Effector memory CD8-positive, alpha-beta T cell (primary cell): ENCODE data around the gene IL22RA2.
A peak's percentile ranks its signal among the peaks of the same experiment; 100 is the strongest.
"Not testable (repeated sequence)": the region's sequence is repeated elsewhere in the genome, so short reads cannot be mapped to it uniquely, and the experiment has no call there.

Experiments used
- ATAC-seq: fragments of 150-1000 bp; cut with Tn5 transposase; replicated peaks from 2 replicates; pipeline ENCODE4 v1.10.0; 2021; ENCODE audit warnings: mild to moderate bottlenecking, moderate library complexity
- DNase-seq, 3 experiments: peaks; one replicate each; pipeline ENCODE4 v3.0.0; 2021
- H3K27ac Mint-ChIP-seq, 2 donors: one replicate each; pipeline ENCODE4 v1.8.0; 2022; ENCODE audit warnings: mild to moderate bottlenecking in 2 of 2, mixed read lengths in 2 of 2, moderate library complexity in 2 of 2
- H3K27me3 Mint-ChIP-seq, 2 donors: one replicate each; pipeline ENCODE4 v1.8.0; 2022; ENCODE audit warnings: mixed read lengths in 2 of 2
- H3K36me3 Mint-ChIP-seq: one replicate; pipeline ENCODE4 v1.8.0; 2022; ENCODE audit warnings: mild to moderate bottlenecking, moderate library complexity, mixed read lengths; ENCODE audit not compliant: insufficient read depth
- H3K4me1 Mint-ChIP-seq, 2 donors: one replicate each; pipeline ENCODE4 v1.8.0; 2022; ENCODE audit warnings: low read depth in 2 of 2, mixed read lengths in 2 of 2
- H3K4me3 Mint-ChIP-seq, 2 donors: one replicate each; pipeline ENCODE4 v1.8.0; 2022; ENCODE audit warnings: mild to moderate bottlenecking in 2 of 2, mixed read lengths in 2 of 2, moderate library complexity in 2 of 2
- H3K9me3 Mint-ChIP-seq, 2 donors: one replicate each; pipeline ENCODE4 v1.8.0; 2022; ENCODE audit warnings: mixed read lengths in 2 of 2
- total RNA-seq, 9 experiments: gene quantifications; one replicate each; lab custom pipeline; 2026; lab: John Stamatoyannopoulos, UW

IL22RA2 gene, protein sequence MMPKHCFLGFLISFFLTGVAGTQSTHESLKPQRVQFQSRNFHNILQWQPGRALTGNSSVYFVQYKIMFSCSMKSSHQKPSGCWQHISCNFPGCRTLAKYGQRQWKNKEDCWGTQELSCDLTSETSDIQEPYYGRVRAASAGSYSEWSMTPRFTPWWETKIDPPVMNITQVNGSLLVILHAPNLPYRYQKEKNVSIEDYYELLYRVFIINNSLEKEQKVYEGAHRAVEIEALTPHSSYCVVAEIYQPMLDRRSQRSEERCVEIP
- 0 to 0.06 (median 0) reads per million in 9 experiments for total RNA-seq

DNA sequence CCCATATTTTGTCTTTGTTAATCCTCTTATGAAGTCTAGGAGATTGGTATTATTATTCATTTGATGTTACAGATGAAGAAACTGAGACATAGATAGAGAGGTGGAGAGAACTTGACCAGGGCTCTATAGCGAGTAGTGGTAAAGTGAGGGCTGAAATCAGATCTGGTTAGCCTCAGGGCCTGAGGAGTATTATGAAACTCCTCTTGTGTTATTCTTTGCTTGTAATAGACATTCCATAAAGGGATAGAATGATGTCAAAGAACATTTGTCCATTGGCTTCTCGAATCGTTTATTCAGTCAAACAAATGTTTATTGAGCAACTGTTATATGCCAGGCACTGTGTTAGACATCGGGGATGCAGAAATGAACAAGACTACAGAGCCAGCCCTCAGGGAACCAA, at the start of gene IL22RA2:
TSS of gene IL22RA2 (minus strand) at position 144 of the 400 bp plus-strand sequence. CDS start 11,895 bp downstream, outside the sequence.
- Mint-ChIP-seq H3K4me1 (peaks cover 0 to 2% of the 10 kb centered on the region in 2 donors), H3K27ac (no peak within 1 kb of the TSS), H3K9me3 (no peaks in the 10 kb centered on the region), H3K36me3 (no peaks in the 10 kb centered on the region), H3K27me3 (peaks cover 0 to 2% of the 10 kb centered on the region in 2 donors), H3K4me3 (no peak within 1 kb of the TSS)
- ATAC-seq = no peak
- DNase-seq = no peak

DNA sequence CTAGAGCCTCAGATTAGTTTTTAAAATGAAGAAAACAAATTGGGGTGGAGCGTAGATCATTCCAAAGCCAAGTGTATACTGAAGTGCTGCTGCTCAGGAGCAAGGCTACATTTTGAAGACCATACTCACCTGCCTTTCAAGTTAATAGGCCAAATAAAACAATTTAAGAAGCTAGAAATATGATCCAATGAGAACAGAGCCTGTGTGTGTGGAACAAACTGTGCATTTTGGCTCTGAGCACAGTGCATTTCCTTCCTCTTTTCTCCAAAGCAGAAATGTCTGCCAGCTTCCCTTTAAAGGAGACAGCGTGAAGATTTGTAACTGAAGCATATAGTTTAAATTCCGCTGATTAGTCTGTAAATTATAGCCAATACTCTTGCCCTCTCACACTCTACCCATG, 48.9 kb upstream of the IL22RA2 start:
- H3K27ac Mint-ChIP-seq = no peak overlapping the region
- H3K4me3 Mint-ChIP-seq = no peak overlapping the region
- peaks cover 14% of the 10 kb centered on the region for H3K36me3 Mint-ChIP-seq
- no peaks in the 10 kb centered on the region for H3K9me3 Mint-ChIP-seq
- no peak for DNase-seq
- ATAC-seq = no peak
- H3K4me1 Mint-ChIP-seq = peaks cover 33 to 51% of the 10 kb centered on the region in 2 donors
- no peaks in the 10 kb centered on the region for H3K27me3 Mint-ChIP-seq

DNA sequence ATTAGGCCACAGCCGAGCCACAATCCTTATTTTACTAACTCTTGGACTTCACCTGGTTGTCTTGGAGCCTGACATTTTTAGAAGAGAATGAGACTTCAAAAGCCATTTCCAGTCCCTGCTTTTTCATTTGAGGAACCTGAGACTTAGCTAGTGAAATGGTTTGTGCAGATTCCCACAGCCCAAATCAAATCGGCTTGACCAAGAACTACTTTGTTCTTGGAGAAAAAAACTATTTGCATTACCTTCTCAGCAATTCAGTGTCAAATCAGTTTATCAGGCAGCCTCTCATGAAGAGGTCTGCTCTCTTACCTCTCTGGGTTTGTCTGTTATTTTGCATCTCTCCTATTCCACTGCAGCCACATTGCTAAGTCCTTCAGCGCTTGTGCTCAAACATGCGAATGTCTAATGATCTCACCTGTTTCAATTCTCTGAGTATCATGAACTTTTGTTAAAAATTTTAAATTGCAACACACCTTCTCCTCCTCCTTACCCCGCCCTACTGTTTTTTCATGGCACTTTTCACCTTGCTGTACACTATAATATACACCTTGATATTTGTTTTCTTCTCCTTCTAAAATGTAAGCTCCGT, 46.3 kb upstream of the IL22RA2 start:
- no peaks in the 10 kb centered on the region for H3K9me3 Mint-ChIP-seq
- H3K4me1 Mint-ChIP-seq = peaks cover 40 to 62% of the 10 kb centered on the region in 2 donors
- H3K27me3 Mint-ChIP-seq = no peaks in the 10 kb centered on the region
- peak overlapping the region; percentile 97 to 98 for H3K27ac Mint-ChIP-seq
- H3K36me3 Mint-ChIP-seq = peaks cover 19% of the 10 kb centered on the region
- no peak for DNase-seq
- peak overlapping the region; percentile 96 to 97 for H3K4me3 Mint-ChIP-seq
- ATAC-seq = no peak

DNA sequence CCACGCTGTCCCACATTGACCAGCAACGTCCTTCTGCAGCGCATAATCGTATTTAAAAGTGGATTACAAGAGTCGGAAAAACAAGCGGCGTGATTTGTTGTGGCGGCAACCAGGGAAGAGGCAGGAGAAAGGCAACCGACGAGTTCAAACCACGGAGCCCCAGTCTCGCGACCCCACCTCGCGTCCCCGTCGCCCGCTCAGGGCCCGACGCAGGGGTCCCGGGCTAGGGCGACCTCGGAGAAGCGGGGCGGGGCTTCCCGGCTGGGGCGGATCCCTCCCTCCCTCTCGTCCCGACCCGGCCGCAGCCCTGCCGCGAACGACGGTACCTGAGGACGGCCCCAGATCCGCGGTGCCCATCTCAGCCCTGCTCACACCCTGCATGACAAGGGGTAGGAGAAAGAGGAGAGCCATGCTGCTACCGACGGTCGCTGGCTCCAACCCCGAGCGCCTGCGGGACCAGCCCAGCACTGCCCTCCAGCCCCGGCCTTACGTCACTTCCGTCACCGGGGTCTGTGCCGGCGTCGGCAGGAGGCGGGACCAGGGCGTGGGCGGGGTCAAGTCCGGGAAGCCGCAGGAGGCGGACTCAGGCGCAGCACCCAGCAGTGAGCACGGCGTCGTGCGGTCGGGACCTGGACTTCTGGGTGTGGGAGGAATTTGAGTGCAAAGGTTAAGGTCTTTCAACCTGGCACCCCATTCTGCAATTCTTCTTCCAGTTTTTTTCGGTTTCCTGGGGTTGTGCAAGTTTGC, 45.6 kb upstream of the IL22RA2 start, which contains the start of gene IFNGR1:
TSS of gene IFNGR1 (minus strand) at position 469 of the 747 bp plus-strand sequence. CDS start at position 411, 58 bp downstream.
- peak; percentile 83 for ATAC-seq
- Mint-ChIP-seq H3K4me3 (peak within 1 kb of the TSS; percentile 96 to 97), H3K9me3 (no peaks in the 10 kb centered on the region), H3K27me3 (no peaks in the 10 kb centered on the region), H3K4me1 (peaks cover 42 to 62% of the 10 kb centered on the region in 2 donors), H3K27ac (peak within 1 kb of the TSS; percentile 97 to 98), H3K36me3 (peaks cover 17% of the 10 kb centered on the region)
- peak; percentile 95 for DNase-seq

DNA sequence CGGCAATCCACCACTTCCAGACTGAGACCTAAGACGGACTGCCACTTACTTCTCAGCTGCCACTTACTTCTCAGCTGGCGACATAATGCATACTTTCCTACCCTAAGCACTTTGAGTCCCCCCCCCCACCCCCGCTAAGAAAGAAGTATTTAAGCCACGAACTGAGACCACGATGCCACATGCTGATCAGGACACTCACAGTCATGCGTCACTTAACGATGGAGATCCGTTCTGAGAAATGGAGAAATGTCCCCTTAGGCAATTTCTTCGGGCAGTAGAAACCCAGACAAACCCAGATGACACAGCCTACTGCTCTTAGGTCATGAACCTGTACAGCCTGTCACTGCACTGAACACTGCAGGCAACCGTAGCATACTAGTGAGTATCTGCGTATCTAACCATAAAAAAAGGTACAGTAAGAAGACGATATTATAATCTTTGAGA, 45.1 kb upstream of the IL22RA2 start:
- Mint-ChIP-seq H3K27ac (peak overlapping the region; percentile 97 to 98), H3K9me3 (no peaks in the 10 kb centered on the region), H3K27me3 (no peaks in the 10 kb centered on the region), H3K4me3 (peak overlapping the region; percentile 96 to 97), H3K4me1 (peaks cover 44 to 62% of the 10 kb centered on the region in 2 donors), H3K36me3 (peaks cover 17% of the 10 kb centered on the region)
- peak; percentile 74 for ATAC-seq
- DNase-seq = peak; percentile 45 to 57 (median 51)

DNA sequence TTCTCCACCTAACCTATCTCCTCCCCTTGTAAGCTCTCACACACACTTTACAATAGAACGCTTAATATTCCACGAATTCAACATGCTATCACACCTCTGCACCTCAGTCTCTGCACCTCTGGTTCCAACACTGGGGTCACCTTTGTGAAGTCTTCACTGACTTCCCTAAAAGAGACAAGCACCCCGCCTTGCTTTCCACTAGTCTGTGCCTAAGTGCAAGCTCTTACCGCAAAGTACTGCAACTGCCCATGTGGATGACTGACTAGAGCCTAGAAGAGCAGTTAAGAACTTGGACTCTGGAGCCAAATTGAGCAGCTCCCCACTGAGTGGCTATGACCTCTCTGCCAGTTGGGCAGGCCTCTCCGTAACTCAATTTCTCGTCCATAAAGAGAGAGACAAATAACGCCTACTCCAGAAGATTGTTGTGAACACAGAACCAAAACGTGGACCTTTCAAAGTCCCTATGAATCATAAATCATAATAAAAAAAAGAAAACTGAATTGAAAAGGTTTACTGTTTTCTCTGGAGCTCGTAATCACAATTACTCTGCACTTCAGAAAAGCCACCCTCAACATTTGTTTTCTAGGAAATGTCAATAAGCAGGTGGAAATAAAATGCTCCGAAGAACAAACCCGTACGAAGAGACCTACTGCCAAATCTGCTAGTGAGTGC, 44.5 kb upstream of the IL22RA2 start:
- H3K4me3 Mint-ChIP-seq = peak overlapping the region; percentile 96 to 97
- no peak for ATAC-seq
- H3K27ac Mint-ChIP-seq = peak overlapping the region; percentile 97 to 98
- DNase-seq = peak in 1 of 3 experiments; percentile 10
- peaks cover 17% of the 10 kb centered on the region for H3K36me3 Mint-ChIP-seq
- no peaks in the 10 kb centered on the region for H3K9me3 Mint-ChIP-seq
- H3K27me3 Mint-ChIP-seq = no peaks in the 10 kb centered on the region
- peaks cover 47 to 64% of the 10 kb centered on the region in 2 donors for H3K4me1 Mint-ChIP-seq

DNA sequence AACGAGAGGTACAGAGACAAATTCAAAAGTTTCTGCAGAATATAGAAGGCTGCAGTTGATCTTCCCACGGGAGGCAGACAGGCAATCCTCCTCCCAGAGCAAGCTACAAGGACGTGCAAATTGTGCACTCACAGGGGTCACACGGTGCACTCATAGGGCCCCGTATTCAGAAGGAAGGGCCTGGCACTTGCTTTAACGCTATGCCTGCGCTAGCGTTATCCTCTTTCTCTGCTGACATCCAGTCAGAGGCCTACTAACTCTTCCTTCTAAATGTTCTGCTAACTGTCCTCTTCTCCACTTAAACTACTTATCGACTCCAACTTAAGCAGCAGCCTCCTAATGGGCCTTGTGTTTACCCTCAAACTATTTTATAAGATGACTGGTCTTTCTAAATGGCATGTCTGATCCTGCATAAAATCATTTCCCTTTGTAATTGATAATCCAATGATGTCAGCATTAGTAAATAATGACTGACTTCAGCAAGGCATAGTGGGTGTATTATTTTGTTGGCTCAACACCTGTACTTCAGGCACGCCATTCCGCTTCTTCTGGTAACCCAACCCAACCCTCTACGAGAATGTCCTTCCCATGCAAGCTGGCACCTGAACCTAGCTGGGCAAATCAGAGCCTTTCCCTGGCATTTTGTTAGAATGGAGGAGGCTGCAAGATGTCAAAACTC, 43.6 kb upstream of the IL22RA2 start:
- Mint-ChIP-seq H3K27ac (peak overlapping the region; percentile 97 to 98), H3K4me3 (peak overlapping the region; percentile 96 to 97), H3K27me3 (no peaks in the 10 kb centered on the region), H3K4me1 (peaks cover 54 to 72% of the 10 kb centered on the region in 2 donors), H3K36me3 (peaks cover 23% of the 10 kb centered on the region), H3K9me3 (no peaks in the 10 kb centered on the region)
- ATAC-seq (no peak), DNase-seq (no peak)

DNA sequence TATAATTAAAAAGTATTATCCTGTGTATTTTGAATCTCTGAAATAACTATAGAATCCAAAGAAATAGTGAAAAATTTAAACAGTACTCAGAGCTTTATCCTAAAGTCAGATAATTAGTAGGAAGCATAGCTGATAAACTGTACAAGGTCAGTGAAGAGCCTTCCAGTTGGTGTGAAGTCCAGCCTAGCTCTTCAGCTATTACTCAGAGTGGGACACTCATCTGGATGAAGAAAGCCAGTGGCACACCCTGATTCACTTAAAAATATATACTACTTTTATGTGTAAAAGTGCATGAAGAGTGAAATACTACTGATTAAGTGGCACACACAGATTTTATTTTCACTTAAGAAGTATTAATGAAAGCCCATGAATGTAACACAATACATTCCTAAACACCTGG, 42.7 kb upstream of the IL22RA2 start:
- no peaks in the 10 kb centered on the region for H3K9me3 Mint-ChIP-seq
- no peaks in the 10 kb centered on the region for H3K27me3 Mint-ChIP-seq
- ATAC-seq (no peak), DNase-seq (no peak)
- peak overlapping the region; percentile 96 to 97 for H3K4me3 Mint-ChIP-seq
- H3K4me1 Mint-ChIP-seq = peaks cover 57 to 81% of the 10 kb centered on the region in 2 donors
- peak overlapping the region in 1 of 2 donors; percentile 97 for H3K27ac Mint-ChIP-seq
- H3K36me3 Mint-ChIP-seq = peaks cover 28% of the 10 kb centered on the region

DNA sequence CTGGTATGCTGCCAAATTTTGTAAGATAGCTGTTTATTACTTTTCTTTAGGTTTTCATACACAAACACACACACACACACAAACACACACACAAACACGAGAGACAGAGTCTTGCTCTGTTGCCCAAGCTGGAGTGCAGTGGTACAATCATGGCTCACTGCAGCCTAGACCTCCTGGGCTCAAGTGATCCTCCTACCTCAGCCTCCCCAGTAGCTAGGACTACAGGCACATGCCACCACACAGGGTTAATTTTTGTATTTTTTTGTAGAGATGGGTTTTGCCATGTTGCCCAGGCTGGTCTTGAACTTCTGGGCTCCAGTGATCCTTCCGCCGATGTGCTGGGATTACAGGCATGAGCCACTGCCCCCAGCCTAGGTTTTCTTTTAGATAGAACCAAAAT, 42.2 kb upstream of the IL22RA2 start:
- not testable (repeated sequence) for ATAC-seq, H3K27ac Mint-ChIP-seq, H3K9me3 Mint-ChIP-seq, DNase-seq, H3K27me3 Mint-ChIP-seq
- H3K4me3 Mint-ChIP-seq = peak overlapping the region; percentile 29 to 97
- H3K36me3 Mint-ChIP-seq = peaks cover 29% of the 10 kb centered on the region
- peaks cover 55 to 83% of the 10 kb centered on the region in 2 donors for H3K4me1 Mint-ChIP-seq

DNA sequence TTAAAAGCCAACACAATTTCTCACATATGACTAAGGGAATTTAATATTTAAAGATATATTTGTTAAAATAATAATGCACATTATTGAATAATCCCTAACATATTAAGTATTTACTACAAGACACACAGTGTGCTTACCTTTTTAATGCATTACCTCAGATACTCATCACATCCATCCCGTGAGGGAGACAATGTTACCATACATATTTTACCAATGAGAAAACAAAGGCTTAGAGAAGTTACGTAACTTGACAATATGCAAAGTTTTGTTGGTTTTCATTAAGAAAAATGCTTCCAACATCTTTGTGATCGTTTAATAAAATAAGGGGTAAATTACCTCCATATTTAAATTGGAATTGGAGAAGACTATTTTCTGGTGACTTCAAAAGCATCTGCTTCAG, 41.5 kb upstream of the IL22RA2 start:
- ATAC-seq (no peak), DNase-seq (no peak)
- Mint-ChIP-seq H3K4me3 (peak overlapping the region; percentile 24 to 97), H3K9me3 (no peaks in the 10 kb centered on the region), H3K4me1 (peaks cover 54 to 81% of the 10 kb centered on the region in 2 donors), H3K27ac (no peak overlapping the region), H3K36me3 (peaks cover 29% of the 10 kb centered on the region), H3K27me3 (no peaks in the 10 kb centered on the region)

DNA sequence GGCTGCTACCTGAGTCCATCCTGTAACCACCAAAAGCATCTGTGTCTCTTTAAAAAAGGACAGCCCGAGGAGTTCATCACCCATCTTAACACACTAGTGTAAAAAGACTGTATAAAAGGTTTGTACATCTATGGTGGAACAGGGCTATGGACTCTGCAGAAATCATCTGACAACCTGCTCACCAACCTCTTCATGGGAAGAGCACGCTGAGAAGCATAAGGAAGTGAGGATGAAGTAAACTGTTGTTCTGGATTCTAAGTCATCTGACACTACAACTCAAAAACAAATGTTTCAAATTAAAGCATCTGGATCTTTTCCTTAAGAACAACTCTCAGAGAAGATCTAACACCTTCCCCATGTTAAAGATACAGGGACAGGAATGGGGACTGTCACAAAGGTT, 40.4 kb upstream of the IL22RA2 start:
- Mint-ChIP-seq H3K27ac (peak overlapping the region in 1 of 2 donors; percentile 27), H3K9me3 (peaks cover 0 to 2% of the 10 kb centered on the region in 2 donors), H3K4me1 (peaks cover 62 to 88% of the 10 kb centered on the region in 2 donors), H3K36me3 (peaks cover 28% of the 10 kb centered on the region), H3K4me3 (peak overlapping the region; percentile 24 to 61), H3K27me3 (no peaks in the 10 kb centered on the region)
- ATAC-seq = no peak
- DNase-seq = no peak

DNA sequence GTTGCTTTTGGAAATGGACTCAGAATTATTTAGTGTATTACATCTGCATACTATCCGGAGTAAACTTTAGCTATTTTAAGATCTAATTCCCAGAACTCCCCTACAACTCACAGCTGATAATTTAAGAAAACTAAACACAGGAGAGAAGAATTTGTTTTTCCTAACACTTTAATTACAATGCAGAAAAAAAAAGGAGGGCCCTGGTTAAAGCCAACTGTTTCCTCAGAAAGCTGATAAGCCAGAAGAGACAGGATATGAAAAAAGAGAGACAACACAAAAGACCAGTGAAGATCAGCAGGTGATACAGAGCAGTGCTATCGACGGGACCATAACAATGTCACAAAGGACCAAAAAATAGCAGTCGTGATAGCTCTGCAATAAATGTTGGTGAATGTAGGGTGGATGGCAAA, 39.9 kb upstream of the IL22RA2 start:
- peak overlapping the region in 1 of 2 donors; percentile 27 for H3K27ac Mint-ChIP-seq
- no peaks in the 10 kb centered on the region for H3K27me3 Mint-ChIP-seq
- H3K4me1 Mint-ChIP-seq = peaks cover 65 to 83% of the 10 kb centered on the region in 2 donors
- peak overlapping the region; percentile 24 to 61 for H3K4me3 Mint-ChIP-seq
- no peak for ATAC-seq
- H3K36me3 Mint-ChIP-seq = peaks cover 28% of the 10 kb centered on the region
- peaks cover 0 to 2% of the 10 kb centered on the region in 2 donors for H3K9me3 Mint-ChIP-seq
- DNase-seq = no peak
